Measurements from ENCODE around the gene CNTFR.

DNA sequence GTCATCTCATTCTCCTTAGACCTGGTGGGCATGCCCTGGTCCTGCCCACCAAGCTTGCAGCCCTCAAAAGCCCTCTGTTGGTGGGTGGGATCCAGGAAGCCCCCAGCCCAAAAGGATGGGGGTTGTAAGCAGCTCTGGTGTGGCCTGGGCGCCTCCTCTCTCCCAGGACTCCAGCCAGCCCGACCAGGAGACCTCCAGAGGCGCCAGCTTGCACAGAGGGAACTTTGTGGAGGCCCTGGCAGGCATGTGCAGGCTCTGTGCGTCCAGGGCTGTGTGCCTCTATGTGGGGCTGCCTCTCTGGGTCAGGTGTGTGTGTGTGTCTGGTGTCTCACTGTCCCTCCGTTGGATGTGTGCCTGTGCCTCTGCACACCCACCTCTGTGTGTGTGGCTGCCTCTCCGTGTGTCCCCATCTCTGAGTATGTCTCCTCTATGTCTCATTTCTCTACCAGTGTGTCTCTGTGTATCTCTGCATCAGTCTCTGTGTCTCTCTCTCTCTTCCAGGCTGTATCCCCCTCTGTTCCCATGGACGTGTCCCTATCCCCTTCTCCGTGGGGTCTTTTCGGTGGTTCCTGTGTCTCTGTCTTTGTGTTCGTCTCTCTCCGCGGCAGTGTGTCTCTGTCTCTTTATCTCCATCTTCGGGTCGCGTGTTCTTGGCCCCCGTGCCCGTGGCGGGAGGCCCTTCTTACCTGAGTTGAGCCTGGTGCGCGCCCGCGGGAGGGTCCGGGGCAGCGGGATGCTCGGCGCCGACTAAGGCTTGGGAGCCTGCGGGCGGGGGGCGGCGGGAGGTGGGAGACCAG lies 67.2 kb downstream of the CNTFR start:
- TF ChIP-seq, protein P1, sequence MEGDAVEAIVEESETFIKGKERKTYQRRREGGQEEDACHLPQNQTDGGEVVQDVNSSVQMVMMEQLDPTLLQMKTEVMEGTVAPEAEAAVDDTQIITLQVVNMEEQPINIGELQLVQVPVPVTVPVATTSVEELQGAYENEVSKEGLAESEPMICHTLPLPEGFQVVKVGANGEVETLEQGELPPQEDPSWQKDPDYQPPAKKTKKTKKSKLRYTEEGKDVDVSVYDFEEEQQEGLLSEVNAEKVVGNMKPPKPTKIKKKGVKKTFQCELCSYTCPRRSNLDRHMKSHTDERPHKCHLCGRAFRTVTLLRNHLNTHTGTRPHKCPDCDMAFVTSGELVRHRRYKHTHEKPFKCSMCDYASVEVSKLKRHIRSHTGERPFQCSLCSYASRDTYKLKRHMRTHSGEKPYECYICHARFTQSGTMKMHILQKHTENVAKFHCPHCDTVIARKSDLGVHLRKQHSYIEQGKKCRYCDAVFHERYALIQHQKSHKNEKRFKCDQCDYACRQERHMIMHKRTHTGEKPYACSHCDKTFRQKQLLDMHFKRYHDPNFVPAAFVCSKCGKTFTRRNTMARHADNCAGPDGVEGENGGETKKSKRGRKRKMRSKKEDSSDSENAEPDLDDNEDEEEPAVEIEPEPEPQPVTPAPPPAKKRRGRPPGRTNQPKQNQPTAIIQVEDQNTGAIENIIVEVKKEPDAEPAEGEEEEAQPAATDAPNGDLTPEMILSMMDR (conservative IDR thresholded peaks at IDR 0.05; ENCODE audit: low read depth, low read length): no peak
- no peak for TF ChIP-seq EZH2 (IDR thresholded peaks at IDR 0.05; ENCODE audit: borderline replicate concordance, low read depth, low read length, poor library complexity, severe bottlenecking)

Data from A673 (cell line).